GM21825 (cell line): ENCODE results near the gene ZFP69.

Experiments
- ATAC-seq: cut with Tn5 transposase; IDR thresholded peaks from one replicate; pipeline ENCODE4 v1.9.1; 2021; ENCODE audit warnings: mild to moderate bottlenecking, moderate library complexity; ENCODE audit not compliant: unreplicated experiment

Gene ZFP69

GRCh38 chr1:40507973-40508372 lies 30.9 kb downstream of the ZFP69 start:
- ATAC-seq: no peak

- ATAC-seq: peak; percentile 94
These were observed 31.6 kb downstream of the ZFP69 start, which contains the start of gene EXO5 for GRCh38 chr1:40508375-40509341. TSS of gene EXO5 (plus strand) at chr1:40508767. CDS start at chr1:40514545, 5,778 bp downstream.

GRCh38 chr1:40519517-40519916 lies 42.4 kb downstream of the ZFP69 start:
- no peak for ATAC-seq

GRCh38 chr1:40530735-40531380 lies 53.8 kb downstream of the ZFP69 start:
- peak; percentile 10 for ATAC-seq

- peak; percentile 90 for ATAC-seq
These were observed 54.4 kb downstream of the ZFP69 start, which contains the start of gene ZNF684 for GRCh38 chr1:40531381-40532061. TSS of gene ZNF684 (plus strand) at chr1:40531637. CDS start at chr1:40533167, 1,530 bp downstream.

- ATAC-seq: no peak
These were observed 54.9 kb downstream of the ZFP69 start for GRCh38 chr1:40532062-40532389.

GRCh38 chr1:40532844-40533424 lies 55.8 kb downstream of the ZFP69 start:
- no peak for ATAC-seq

- no peak for ATAC-seq
These were observed 57.5 kb downstream of the ZFP69 start for GRCh38 chr1:40534589-40534988.

- no peak for ATAC-seq
These were observed 58.6 kb downstream of the ZFP69 start for GRCh38 chr1:40535732-40536131.

- ATAC-seq: no peak
These were observed 62.2 kb downstream of the ZFP69 start for GRCh38 chr1:40539338-40539737.
